22Rv1 (cell line): Measurements from ENCODE around the gene RPL10A.

Experiments
- ZFX ChIP-seq: fragments of 450-650 bp; IDR thresholded peaks from 2 replicates; pipeline ENCODE4 v1.6.1; 2017; ENCODE audit warnings: antibody characterized with exemption, borderline replicate concordance
- TF ChIP-seq, protein P1 (sequence below): fragments of 450-650 bp; IDR thresholded peaks from 2 replicates; pipeline ENCODE4 v1.5.1; 2017; ENCODE audit warnings: mild to moderate bottlenecking

DNA sequence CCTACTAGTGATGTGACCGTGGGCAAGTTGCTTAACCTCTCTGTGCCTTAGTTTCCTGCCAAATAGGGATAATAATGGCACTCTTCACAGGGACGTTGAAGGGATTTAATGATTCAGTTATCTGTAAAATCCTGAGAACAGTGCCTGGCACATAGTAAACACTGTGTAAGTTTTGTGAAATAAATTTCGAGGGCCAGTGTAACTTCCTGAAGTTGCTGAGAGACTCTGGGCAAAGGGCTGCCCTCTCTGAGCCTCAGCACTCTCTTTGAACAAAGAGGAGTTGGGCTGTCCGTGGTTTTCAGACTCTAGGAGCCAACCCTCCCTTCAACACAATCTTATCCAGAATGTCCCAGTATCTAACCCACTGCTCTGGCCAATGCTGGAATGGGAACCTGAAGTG is 31.2 kb downstream of the RPL10A start:
- TF ChIP-seq, protein P1, sequence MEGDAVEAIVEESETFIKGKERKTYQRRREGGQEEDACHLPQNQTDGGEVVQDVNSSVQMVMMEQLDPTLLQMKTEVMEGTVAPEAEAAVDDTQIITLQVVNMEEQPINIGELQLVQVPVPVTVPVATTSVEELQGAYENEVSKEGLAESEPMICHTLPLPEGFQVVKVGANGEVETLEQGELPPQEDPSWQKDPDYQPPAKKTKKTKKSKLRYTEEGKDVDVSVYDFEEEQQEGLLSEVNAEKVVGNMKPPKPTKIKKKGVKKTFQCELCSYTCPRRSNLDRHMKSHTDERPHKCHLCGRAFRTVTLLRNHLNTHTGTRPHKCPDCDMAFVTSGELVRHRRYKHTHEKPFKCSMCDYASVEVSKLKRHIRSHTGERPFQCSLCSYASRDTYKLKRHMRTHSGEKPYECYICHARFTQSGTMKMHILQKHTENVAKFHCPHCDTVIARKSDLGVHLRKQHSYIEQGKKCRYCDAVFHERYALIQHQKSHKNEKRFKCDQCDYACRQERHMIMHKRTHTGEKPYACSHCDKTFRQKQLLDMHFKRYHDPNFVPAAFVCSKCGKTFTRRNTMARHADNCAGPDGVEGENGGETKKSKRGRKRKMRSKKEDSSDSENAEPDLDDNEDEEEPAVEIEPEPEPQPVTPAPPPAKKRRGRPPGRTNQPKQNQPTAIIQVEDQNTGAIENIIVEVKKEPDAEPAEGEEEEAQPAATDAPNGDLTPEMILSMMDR = no peak
- TF ChIP-seq ZFX = no peak
